Activated T-helper 1 cell treated with anti-CD3 and anti-CD28 coated beads, Interleukin-12 subunit alpha, Interleukin-12 subunit beta, Interleukin-2, Interleukin-4 antibody, amounts not matched to agents 30 ng/mL and 10 ng/mL and 1 ng/mL, durations not matched to agents 14 hours and 24 hours and 36 hours (primary cell): ENCODE measurements around the gene PLEKHA8. TPM values are rescaled to one million over a fixed set of nuclear protein-coding genes. Genes with fewer than 3 reads are reported as not detected.
A peak's percentile ranks its signal among the peaks of the same experiment; 100 is the strongest.
"Not testable (repeated sequence)": the region's sequence is repeated elsewhere in the genome, so short reads cannot be mapped to it uniquely, and the experiment has no call there.

Experiments
- DNase-seq: peaks from one replicate; pipeline ENCODE4 v3.0.0; 2021; ENCODE audit warnings: low spot score
- H3K27ac Mint-ChIP-seq: one replicate; pipeline ENCODE4 v1.8.0; 2021; ENCODE audit warnings: mild to moderate bottlenecking, mixed read lengths
- H3K27me3 Mint-ChIP-seq: one replicate; pipeline ENCODE4 v1.8.0; 2022; ENCODE audit warnings: mild to moderate bottlenecking, moderate library complexity, mixed read lengths; ENCODE audit not compliant: insufficient read depth
- H3K36me3 Mint-ChIP-seq: one replicate; pipeline ENCODE4 v1.8.0; 2021; ENCODE audit warnings: low read depth, mixed read lengths
- H3K4me1 Mint-ChIP-seq: one replicate; pipeline ENCODE4 v1.8.0; 2021; ENCODE audit warnings: low read depth, mixed read lengths
- H3K4me3 Mint-ChIP-seq: one replicate; pipeline ENCODE4 v1.8.0; 2021; ENCODE audit warnings: mild to moderate bottlenecking, moderate library complexity, mixed read lengths
- H3K9me3 Mint-ChIP-seq: one replicate; pipeline ENCODE4 v1.8.0; 2021; ENCODE audit warnings: mixed read lengths
- intact Hi-C: fragments of 100-400 bp; cut with micrococcal nuclease; formaldehyde crosslinking; loops from one replicate; pipeline ENCODE4 v1.15.1; 2024
- total RNA-seq: library from RNA; stranded (reverse); gene quantifications from 2 replicates; pipeline ENCODE4 v1.2.3, GENCODE V29; 2022

PLEKHA8 gene
- total RNA-seq, 1 donor from 2014 or later, result 8.8 TPM

- intact Hi-C loops, result no loop called here
- Mint-ChIP-seq H3K36me3 (peaks cover 28% of the 10 kb centered on the region), H3K9me3 (no peaks in the 10 kb centered on the region), H3K4me1 (no peaks in the 10 kb centered on the region), H3K27me3 (no peaks in the 10 kb centered on the region), H3K27ac (no peak overlapping the region), H3K4me3 (no peak overlapping the region)
- DNase-seq, result no peak
Observed at GRCh38 chr7:30048582-30048981, 20.4 kb downstream of the PLEKHA8 start.

GRCh38 chr7:30049173-30049572 is 21.0 kb downstream of the PLEKHA8 start:
- no peak for DNase-seq
- Mint-ChIP-seq H3K9me3 (no peaks in the 10 kb centered on the region), H3K27ac (no peak overlapping the region), H3K27me3 (no peaks in the 10 kb centered on the region), H3K4me3 (no peak overlapping the region), H3K36me3 (peaks cover 28% of the 10 kb centered on the region), H3K4me1 (no peaks in the 10 kb centered on the region)
- intact Hi-C loops, result no loop called here

- intact Hi-C loops, result no loop called here
- peaks cover 22% of the 10 kb centered on the region for H3K36me3 Mint-ChIP-seq
Observed at GRCh38 chr7:30053068-30053467, 24.9 kb downstream of the PLEKHA8 start.

GRCh38 chr7:30057741-30058140 is 29.5 kb downstream of the PLEKHA8 start:
- no peaks in the 10 kb centered on the region for H3K27me3 Mint-ChIP-seq
- no peak for DNase-seq
- H3K27ac Mint-ChIP-seq, result no peak overlapping the region
- H3K9me3 Mint-ChIP-seq, result no peaks in the 10 kb centered on the region
- no peak overlapping the region for H3K4me3 Mint-ChIP-seq
- intact Hi-C loops, result no loop called here
- no peaks in the 10 kb centered on the region for H3K4me1 Mint-ChIP-seq
- peaks cover 9% of the 10 kb centered on the region for H3K36me3 Mint-ChIP-seq

More at GRCh38 chr7:30053068-30053467, 24.9 kb downstream of the PLEKHA8 start:
- H3K27ac Mint-ChIP-seq, result no peak overlapping the region
- no peaks in the 10 kb centered on the region for H3K27me3 Mint-ChIP-seq
- H3K4me3 Mint-ChIP-seq, result no peak overlapping the region
- no peaks in the 10 kb centered on the region for H3K4me1 Mint-ChIP-seq
- H3K9me3 Mint-ChIP-seq, result no peaks in the 10 kb centered on the region
- no peak for DNase-seq

GRCh38 chr7:30061786-30062185 is 33.6 kb downstream of the PLEKHA8 start:
- DNase-seq, result peak; percentile 5
- H3K27me3 Mint-ChIP-seq, H3K9me3 Mint-ChIP-seq, H3K36me3 Mint-ChIP-seq, H3K4me3 Mint-ChIP-seq, H3K4me1 Mint-ChIP-seq, H3K27ac Mint-ChIP-seq: not testable (repeated sequence)
- intact Hi-C loops, result loop anchor here (1.0 to 10.0 kb wide), 6 partner anchors 33 to 503 kb away; partner anchors contain the start of gene PLEKHA8

GRCh38 chr7:30062587-30062986 is 34.4 kb downstream of the PLEKHA8 start:
- peaks cover 3% of the 10 kb centered on the region for H3K36me3 Mint-ChIP-seq
- H3K27ac Mint-ChIP-seq, result no peak overlapping the region

GRCh38 chr7:30065746-30066145 is 37.5 kb downstream of the PLEKHA8 start:
- Mint-ChIP-seq H3K9me3 (no peaks in the 10 kb centered on the region), H3K36me3 (no peaks in the 10 kb centered on the region), H3K27me3 (no peaks in the 10 kb centered on the region), H3K4me3 (no peak overlapping the region), H3K4me1 (no peaks in the 10 kb centered on the region), H3K27ac (no peak overlapping the region)
- DNase-seq, result no peak
- intact Hi-C loops, result loop anchor here (10.0 kb wide), 2 partner anchors 431 to 499 kb away; no protein-coding TSS in a partner anchor

More at GRCh38 chr7:30062587-30062986, 34.4 kb downstream of the PLEKHA8 start:
- H3K27me3 Mint-ChIP-seq, result no peaks in the 10 kb centered on the region
- H3K4me1 Mint-ChIP-seq, result no peaks in the 10 kb centered on the region
- DNase-seq, result no peak
- H3K4me3 Mint-ChIP-seq, result no peak overlapping the region
- H3K9me3 Mint-ChIP-seq, result no peaks in the 10 kb centered on the region
- intact Hi-C loops, result loop anchor here (1.0 to 10.0 kb wide), 6 partner anchors 34 to 502 kb away; partner anchors contain the start of gene PLEKHA8

GRCh38 chr7:30066687-30067086 is 38.5 kb downstream of the PLEKHA8 start:
- DNase-seq, result no peak
- Mint-ChIP-seq H3K27ac (no peak overlapping the region), H3K27me3 (no peaks in the 10 kb centered on the region), H3K4me3 (no peak overlapping the region), H3K9me3 (no peaks in the 10 kb centered on the region), H3K36me3 (peaks cover 2% of the 10 kb centered on the region), H3K4me1 (no peaks in the 10 kb centered on the region)
- intact Hi-C loops, result loop anchor here (10.0 kb wide), 2 partner anchors 432 to 498 kb away; no protein-coding TSS in a partner anchor

GRCh38 chr7:30068117-30068516 is 39.9 kb downstream of the PLEKHA8 start:
- no peak overlapping the region for H3K27ac Mint-ChIP-seq
- peaks cover 2% of the 10 kb centered on the region for H3K36me3 Mint-ChIP-seq
- no peaks in the 10 kb centered on the region for H3K4me1 Mint-ChIP-seq

GRCh38 chr7:30069096-30069867 is 41.1 kb downstream of the PLEKHA8 start:
- no peak for DNase-seq
- Mint-ChIP-seq H3K27me3 (no peaks in the 10 kb centered on the region), H3K4me3 (no peak overlapping the region), H3K4me1 (no peaks in the 10 kb centered on the region), H3K27ac (no peak overlapping the region), H3K36me3 (peaks cover 2% of the 10 kb centered on the region), H3K9me3 (no peaks in the 10 kb centered on the region)
- intact Hi-C loops, result loop anchor here (10.0 kb wide), 2 partner anchors 434 to 496 kb away; no protein-coding TSS in a partner anchor

More at GRCh38 chr7:30068117-30068516, 39.9 kb downstream of the PLEKHA8 start:
- intact Hi-C loops, result loop anchor here (10.0 kb wide), 2 partner anchors 433 to 497 kb away; no protein-coding TSS in a partner anchor
- H3K4me3 Mint-ChIP-seq, result no peak overlapping the region
- H3K9me3 Mint-ChIP-seq, result no peaks in the 10 kb centered on the region
- no peaks in the 10 kb centered on the region for H3K27me3 Mint-ChIP-seq
- no peak for DNase-seq

GRCh38 chr7:30070052-30070451 is 41.8 kb downstream of the PLEKHA8 start:
- H3K4me1 Mint-ChIP-seq, result no peaks in the 10 kb centered on the region
- H3K36me3 Mint-ChIP-seq, result peaks cover 2% of the 10 kb centered on the region
- no peaks in the 10 kb centered on the region for H3K27me3 Mint-ChIP-seq
- no peaks in the 10 kb centered on the region for H3K9me3 Mint-ChIP-seq
- intact Hi-C loops, result no loop called here
- H3K4me3 Mint-ChIP-seq, result no peak overlapping the region
- no peak for DNase-seq
- no peak overlapping the region for H3K27ac Mint-ChIP-seq

- H3K27me3 Mint-ChIP-seq, result no peaks in the 10 kb centered on the region
- H3K4me3 Mint-ChIP-seq, result no peak overlapping the region
- no peaks in the 10 kb centered on the region for H3K4me1 Mint-ChIP-seq
- intact Hi-C loops, result no loop called here
- H3K9me3 Mint-ChIP-seq, result no peaks in the 10 kb centered on the region
- H3K36me3 Mint-ChIP-seq, result peaks cover 2% of the 10 kb centered on the region
- DNase-seq, result no peak
- no peak overlapping the region for H3K27ac Mint-ChIP-seq
Observed at GRCh38 chr7:30072735-30073134, 44.5 kb downstream of the PLEKHA8 start.

- no peak overlapping the region for H3K27ac Mint-ChIP-seq
- peaks cover 2% of the 10 kb centered on the region for H3K36me3 Mint-ChIP-seq
- no peaks in the 10 kb centered on the region for H3K9me3 Mint-ChIP-seq
Observed at GRCh38 chr7:30074422-30075030, 46.3 kb downstream of the PLEKHA8 start.

More at GRCh38 chr7:30074422-30075030, 46.3 kb downstream of the PLEKHA8 start:
- intact Hi-C loops, result no loop called here
- Mint-ChIP-seq H3K27me3 (no peaks in the 10 kb centered on the region), H3K4me1 (no peaks in the 10 kb centered on the region), H3K4me3 (no peak overlapping the region)
- no peak for DNase-seq
